Thyroid gland (tissue), 4 donors: ENCODE results near the gene SOD3.

Experiments
- POLR2A ChIP-seq, 2 donors: fragments of 450-650 bp; IDR thresholded peaks; one replicate each; pipeline ENCODE4 v1.6.1; 2017; ENCODE audit warnings: antibody characterized with exemption in 2 of 2, mild to moderate bottlenecking in 2 of 2, moderate library complexity in 1 of 2
- TF ChIP-seq, protein P1 (sequence below), 6 experiments: fragments of 200-600 bp in 3 of 6; fragments of 450-650 bp in 3 of 6; sonication (generic) in 3 of 6; IDR thresholded peaks; one replicate each; pipeline ENCODE4 v1.5.1; 2016 to 2019; ENCODE audit warnings: antibody characterized with exemption in 6 of 6, mild to moderate bottlenecking in 2 of 6, inconsistent platforms in 1 of 6, moderate library complexity in 1 of 6

DNA sequence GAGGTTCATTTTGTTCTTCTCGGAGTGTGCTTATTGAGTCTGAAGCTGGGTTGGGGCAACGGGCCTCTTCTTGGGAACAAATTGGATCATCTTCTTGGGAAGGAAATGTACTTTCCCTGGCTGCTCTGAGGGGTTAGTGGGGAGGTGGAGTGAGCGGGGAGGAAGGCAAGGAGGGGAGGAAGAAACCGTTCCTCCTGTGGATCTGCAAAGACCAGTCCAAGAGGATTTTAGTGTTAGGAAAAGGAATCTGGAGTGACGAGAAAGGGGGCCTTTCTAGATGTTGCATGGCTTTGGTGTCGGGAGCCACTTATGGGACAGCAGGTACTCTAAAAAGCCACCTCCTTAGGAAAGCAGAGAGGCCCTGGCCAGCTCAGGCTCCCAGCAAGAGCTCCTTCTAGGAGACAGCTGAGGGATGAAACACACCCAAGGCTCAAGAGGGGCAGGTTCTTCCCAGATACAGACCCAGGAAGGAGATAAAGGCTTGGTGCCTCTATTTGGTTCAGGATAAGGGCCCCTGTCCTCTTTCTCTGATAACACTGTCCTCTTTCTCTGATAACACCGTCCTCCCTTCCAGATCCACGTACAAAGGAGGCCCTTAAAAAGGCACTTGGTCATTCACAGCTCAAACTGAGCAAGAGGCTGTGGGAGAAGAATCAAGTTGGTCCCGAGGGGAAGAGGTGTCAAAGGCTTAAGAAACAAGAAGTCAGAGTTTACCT, 451 bp downstream of the SOD3 start:
- TF ChIP-seq, protein P1, sequence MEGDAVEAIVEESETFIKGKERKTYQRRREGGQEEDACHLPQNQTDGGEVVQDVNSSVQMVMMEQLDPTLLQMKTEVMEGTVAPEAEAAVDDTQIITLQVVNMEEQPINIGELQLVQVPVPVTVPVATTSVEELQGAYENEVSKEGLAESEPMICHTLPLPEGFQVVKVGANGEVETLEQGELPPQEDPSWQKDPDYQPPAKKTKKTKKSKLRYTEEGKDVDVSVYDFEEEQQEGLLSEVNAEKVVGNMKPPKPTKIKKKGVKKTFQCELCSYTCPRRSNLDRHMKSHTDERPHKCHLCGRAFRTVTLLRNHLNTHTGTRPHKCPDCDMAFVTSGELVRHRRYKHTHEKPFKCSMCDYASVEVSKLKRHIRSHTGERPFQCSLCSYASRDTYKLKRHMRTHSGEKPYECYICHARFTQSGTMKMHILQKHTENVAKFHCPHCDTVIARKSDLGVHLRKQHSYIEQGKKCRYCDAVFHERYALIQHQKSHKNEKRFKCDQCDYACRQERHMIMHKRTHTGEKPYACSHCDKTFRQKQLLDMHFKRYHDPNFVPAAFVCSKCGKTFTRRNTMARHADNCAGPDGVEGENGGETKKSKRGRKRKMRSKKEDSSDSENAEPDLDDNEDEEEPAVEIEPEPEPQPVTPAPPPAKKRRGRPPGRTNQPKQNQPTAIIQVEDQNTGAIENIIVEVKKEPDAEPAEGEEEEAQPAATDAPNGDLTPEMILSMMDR (IDR thresholded peaks at IDR 0.05), result no peak
- no peak for TF ChIP-seq POLR2A (IDR thresholded peaks at IDR 0.05)
